NCI-H1092 treated with DMSO at 0.1 percent for 48 hours (cell line): Measurements from ENCODE around the gene DLG5.
"Not testable (repeated sequence)": the region's sequence is repeated elsewhere in the genome, so short reads cannot be mapped to it uniquely, and the experiment has no call there.

Experiments
- DNase-seq: peaks from one replicate; lab custom pipeline; 2025; lab: John Stamatoyannopoulos, UW

Gene DLG5

DNA sequence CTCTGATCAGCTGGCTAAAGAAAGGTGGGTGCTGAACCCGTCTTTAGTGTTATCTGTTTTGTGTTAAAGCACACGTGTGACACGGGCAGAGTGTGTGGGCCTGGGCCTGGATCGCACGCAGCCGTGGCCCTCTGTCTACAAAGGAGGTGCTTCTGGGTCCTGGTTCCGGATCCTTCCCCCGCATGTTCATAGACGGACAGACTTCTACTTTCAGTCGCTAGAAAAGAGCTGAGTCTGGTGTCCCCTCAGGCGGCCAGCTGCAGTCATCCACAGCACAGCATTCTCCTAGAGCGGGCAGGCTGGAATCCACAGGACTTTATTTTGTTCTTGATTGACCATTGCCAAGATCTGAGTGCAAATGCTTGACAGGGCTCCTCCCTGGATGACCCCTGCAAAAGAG is 134.4 kb downstream of the DLG5 start:
- no peak for DNase-seq

DNA sequence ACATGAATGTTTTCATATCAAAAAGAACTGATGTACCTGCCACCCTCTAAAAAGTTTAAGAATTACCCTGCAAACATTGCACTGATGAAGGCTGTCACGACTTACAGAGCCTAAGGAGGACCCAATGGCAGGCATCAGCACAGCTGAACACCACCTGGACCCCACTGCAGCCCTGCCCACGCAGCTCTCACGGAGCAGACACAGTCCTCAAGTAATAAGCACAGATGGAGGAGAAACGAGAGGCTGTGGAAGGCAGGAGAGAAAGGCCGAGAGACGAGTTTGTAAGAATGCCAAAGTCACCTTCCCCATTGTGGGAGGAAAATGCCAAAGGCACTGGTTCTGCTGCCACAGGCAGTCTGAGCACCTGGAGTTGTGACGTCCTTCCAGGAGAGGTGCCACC is 135.0 kb downstream of the DLG5 start:
- no peak for DNase-seq

GRCh38 chr10:77789861-77790260 is 136.7 kb downstream of the DLG5 start:
- no peak for DNase-seq

DNA sequence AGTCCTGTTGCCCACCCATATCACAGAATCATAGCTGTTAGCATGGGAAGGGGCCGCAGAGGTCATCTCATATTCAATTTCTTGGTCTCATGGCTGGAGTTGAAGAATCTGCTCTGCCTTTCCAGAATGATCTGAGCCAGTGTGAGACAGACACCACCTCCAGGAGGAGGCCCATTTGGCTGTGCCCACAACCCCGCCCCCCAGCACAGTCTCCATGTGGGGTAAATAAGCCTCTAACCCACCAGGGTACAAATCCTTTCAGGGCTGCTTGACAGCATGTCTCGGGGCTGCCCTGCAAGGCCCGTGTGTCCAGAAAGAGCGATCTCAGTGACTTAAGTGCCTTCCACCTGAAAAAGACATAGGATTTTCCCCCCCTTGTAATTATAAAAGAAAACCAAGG is 137.5 kb downstream of the DLG5 start:
- no peak for DNase-seq

DNA sequence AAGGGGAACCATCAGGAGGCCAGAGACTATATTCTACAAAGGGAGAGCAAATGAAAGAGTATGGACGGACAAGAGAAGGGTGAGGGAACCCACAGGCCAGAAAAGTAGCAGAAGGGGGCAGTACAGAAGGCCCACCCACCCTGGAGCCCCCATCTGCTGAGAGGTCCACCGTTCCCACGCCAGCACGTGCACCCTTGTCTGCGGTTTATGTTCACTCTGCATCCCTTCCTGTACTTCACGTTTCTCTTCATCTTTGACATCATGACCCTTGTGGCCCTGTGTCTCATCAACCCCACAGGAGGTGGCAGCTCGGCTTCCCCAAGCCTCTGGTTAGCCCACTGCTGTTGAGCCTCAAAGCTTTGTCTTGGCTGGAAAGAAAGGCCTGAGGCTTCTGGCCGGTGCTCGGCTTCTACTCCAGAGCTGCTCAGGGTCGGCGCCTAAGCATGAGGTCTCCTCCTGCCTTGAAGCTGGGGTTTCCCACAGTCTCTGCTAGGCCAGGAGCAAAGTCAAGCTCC is 138.0 kb downstream of the DLG5 start:
- DNase-seq: no peak

GRCh38 chr10:77787440-77787839 is 139.1 kb downstream of the DLG5 start:
- no peak for DNase-seq

DNA sequence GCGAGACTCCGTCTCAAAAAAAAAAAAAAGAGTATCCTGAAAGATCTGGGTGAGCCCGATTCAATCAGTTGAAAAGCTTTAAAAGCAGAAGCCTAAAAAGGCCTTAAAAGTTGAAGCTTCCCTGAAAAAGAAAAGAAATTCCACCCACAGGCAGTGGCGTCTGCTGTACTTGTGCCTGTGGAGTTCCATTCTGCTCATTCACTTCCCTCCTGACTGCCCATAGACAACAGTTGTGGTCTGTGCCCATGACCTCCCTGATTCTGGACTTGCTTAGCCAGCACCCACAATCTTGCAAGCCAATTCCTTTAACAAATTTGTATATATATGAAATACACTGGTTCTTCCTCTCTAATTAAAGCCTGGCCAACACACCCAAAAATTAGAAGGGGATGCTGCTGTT is 141.7 kb downstream of the DLG5 start:
- no peak for DNase-seq

GRCh38 chr10:77782328-77783061 is 144.1 kb downstream of the DLG5 start:
- no peak for DNase-seq

GRCh38 chr10:77781451-77782327 is 144.9 kb downstream of the DLG5 start:
- DNase-seq: no peak

DNA sequence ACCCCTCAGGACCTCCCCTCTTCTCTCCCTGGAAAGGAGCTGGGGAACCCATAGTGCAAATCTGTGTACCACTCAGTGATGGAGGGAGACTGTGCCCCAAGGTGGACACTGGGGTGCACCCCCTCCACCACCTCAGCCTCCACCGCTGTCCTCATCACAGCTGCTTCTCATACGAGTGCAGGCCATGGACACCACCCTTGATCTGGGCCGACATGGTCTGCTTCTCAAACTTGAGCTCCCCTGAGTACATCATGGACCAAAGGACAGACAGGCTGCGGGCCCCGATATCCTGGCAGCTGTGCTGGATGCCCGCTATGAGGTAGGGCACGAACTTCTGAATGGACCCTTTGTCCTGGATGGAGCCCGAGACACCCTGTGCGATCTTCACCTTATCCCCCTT is 146.4 kb downstream of the DLG5 start:
- no peak for DNase-seq

GRCh38 chr10:77776487-77776886 is 150.1 kb downstream of the DLG5 start:
- no peak for DNase-seq

- no peak for DNase-seq
These were observed 151.6 kb downstream of the DLG5 start for GRCh38 chr10:77774940-77775391.

DNA sequence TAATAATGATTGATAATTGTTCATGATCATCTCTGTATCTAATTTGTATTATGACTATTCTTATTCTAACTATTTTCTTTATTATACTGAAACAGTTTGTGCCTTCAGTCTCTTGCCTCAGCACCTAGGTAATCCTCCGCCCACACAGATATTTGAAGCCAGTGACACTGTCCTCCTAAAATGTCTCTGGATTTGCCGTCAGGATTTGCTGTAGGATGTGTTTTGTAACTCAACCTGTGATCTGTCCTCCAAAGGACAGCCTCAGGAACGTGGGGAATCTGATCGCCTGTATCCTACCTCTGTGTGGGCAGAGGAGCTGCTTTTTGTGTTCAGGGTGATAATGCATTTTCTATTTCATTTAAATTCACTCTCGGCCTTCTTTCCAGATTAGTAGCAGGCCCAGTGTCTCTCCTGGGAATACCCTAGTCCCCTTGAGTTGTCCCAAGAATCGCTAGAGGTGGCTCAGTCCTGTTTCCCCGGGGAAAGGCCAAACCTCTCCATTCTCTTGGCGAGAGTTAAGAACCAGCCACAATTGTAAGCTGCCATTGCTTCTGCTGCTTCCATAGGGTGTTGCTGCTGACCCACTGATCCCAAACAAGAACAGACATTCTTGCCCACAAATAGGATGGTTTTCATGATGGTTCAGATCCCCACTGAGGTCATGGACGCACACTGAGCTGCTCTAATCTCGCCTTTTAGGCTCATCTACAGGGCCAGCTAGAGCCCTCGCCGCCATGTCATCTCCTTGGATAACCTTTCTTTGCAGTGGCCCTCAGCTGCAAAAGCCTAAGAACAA is 152.7 kb downstream of the DLG5 start:
- no peak for DNase-seq

- DNase-seq: not testable (repeated sequence)
These were observed 153.5 kb downstream of the DLG5 start for GRCh38 chr10:77772852-77773600.

DNA sequence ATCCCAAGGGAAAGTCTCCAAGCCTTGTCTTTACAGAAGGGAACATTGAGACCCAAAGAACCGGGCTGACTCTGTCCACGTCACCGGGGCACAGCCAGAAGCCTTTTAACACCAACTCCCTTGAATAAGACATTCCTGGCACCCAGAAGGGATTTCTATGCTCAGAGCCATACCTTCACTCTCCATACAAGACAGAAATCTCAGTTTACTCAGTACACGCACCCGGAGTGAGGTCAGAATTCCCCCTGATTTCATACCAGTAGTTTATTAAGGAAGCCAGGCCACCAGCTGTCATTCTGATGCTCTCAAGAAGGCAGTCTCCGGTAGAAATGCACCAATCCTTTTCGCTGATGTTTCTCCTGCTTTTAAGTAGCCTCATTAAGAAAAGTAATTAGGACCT is 154.7 kb downstream of the DLG5 start:
- DNase-seq: no peak

- no peak for DNase-seq
These were observed 155.1 kb downstream of the DLG5 start for GRCh38 chr10:77771450-77771849.

DNA sequence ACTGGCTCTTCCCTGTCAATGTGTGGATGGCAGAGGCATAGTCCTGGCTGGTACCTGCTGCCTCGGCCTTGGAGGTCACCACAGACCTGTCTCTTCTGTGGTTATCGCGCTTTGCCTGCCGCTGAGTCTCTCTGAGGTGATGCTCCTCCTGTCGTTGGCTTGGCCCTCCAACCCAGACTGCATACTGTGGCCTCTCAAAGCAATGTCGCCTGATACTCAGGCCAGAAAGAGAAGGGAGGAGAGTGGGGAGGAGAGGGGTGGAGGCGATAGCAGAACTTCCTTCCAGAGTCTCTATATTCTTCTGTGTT is 155.7 kb downstream of the DLG5 start:
- no peak for DNase-seq

- DNase-seq: no peak
These were observed 156.3 kb downstream of the DLG5 start for GRCh38 chr10:77770081-77770867.

DNA sequence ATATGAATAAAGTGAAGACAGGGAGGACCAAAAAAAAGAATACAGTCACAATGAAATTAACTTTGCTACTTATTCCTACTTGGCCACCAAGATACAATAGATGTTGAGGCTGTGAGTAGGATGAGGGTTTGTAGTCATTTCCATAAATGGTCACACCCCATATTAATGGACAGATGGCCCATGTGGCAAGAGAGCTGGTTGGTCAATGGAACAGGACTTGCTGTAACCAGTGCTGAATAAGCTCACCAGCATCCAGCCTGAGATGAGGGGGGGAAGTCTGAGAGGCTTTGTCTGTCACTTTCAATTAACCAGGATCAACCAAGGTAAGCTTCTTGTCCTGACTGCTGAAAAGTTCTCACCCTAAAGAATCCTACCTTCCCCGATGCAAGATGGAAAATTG is 158.5 kb downstream of the DLG5 start:
- DNase-seq: no peak

DNA sequence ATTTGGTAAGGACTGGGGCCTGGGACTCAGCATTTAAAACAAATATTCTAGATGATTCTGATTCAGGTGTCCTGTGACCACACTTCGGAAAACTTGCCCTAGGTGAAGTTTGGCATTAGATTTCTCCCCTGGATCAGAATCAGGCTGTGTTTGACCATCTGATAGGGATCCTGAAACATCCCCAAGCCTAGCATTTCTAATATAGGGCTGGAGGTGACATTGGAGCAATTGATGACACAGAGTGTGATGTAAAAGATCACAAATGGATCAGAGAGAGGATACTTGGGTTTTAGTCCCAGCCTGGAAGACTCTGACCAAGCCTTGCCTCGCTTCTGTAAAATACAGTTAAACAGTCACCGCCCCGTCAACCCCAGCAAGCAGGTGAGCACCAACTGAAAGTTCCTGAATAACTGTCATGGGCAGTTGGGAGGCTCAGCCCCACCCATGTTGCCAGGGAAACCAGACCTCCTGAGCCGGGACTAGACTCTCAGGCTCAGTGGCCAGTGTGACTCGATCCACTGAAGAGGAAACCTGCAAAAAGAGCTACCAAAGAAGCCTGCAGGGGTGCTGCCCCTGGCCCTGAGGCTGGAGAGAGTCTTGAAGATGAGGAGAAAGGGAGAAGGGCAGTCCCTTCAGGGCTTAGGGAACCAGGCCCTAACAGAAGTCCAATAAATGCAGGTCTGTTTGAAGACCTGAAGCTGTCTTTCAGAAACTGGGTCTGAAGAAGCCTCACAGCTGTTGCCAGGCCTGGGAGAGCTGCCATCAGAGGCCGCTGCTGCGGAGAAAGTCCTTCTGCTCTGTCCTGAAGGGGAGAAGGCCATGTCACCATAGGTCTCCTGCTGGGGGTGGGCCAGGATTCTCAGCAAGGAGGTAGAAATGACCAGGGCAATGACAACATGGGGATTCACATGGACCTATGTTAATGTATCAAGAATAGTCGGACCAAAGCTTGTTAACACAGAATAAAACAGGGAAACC is 162.8 kb downstream of the DLG5 start:
- DNase-seq: no peak
